GM18517 (cell line): ENCODE results near the gene NMU.
"Not testable (repeated sequence)": the region's sequence is repeated elsewhere in the genome, so short reads cannot be mapped to it uniquely, and the experiment has no call there.

Source experiments
- ATAC-seq: cut with Tn5 transposase; IDR thresholded peaks from one replicate; pipeline ENCODE4 v1.9.1; 2021; ENCODE audit warnings: mild to moderate bottlenecking, moderate library complexity; ENCODE audit not compliant: unreplicated experiment

The NMU gene

GRCh38 chr4:55568905-55569504 is 67.1 kb downstream of the NMU start:
- peak; percentile 77 for ATAC-seq

- peak; percentile 100 for ATAC-seq
Observed at GRCh38 chr4:55561889-55562288, 74.2 kb downstream of the NMU start.

GRCh38 chr4:55560096-55560495 is 76.0 kb downstream of the NMU start:
- ATAC-seq: no peak

- ATAC-seq: no peak
Observed at GRCh38 chr4:55554453-55555030, 81.6 kb downstream of the NMU start.

GRCh38 chr4:55553441-55554201 is 82.5 kb downstream of the NMU start:
- no peak for ATAC-seq

GRCh38 chr4:55551964-55552363 is 84.1 kb downstream of the NMU start:
- not testable (repeated sequence) for ATAC-seq

GRCh38 chr4:55549888-55550287 is 86.2 kb downstream of the NMU start:
- ATAC-seq: no peak

GRCh38 chr4:55547918-55548317 is 88.2 kb downstream of the NMU start:
- no peak for ATAC-seq

- no peak for ATAC-seq
Observed at GRCh38 chr4:55547466-55547770, 88.7 kb downstream of the NMU start.

GRCh38 chr4:55546756-55547465 is 89.2 kb downstream of the NMU start, which contains the start of gene CLOCK:
TSS of gene CLOCK (minus strand) at chr4:55546909. CDS start at chr4:55482785, 64,124 bp downstream.
- peak; percentile 79 for ATAC-seq

- peak; percentile 55 for ATAC-seq
Observed at GRCh38 chr4:55546506-55546755, 89.7 kb downstream of the NMU start.

- peak; percentile 43 for ATAC-seq
Observed at GRCh38 chr4:55545641-55546505, 90.2 kb downstream of the NMU start.
